Activated T-helper 1 cell treated with anti-CD3 and anti-CD28 coated beads, Interleukin-12 subunit alpha, Interleukin-12 subunit beta, Interleukin-2, Interleukin-4 antibody, amounts not matched to agents 30 ng/mL and 10 ng/mL and 1 ng/mL, durations not matched to agents 14 hours and 24 hours and 36 hours (primary cell): ENCODE data around the gene FN1. TPM values are rescaled to one million over a fixed set of nuclear protein-coding genes. Genes with fewer than 3 reads are reported as not detected.

Source experiments
- DNase-seq: peaks from one replicate; pipeline ENCODE4 v3.0.0; 2021; ENCODE audit warnings: low spot score
- H3K27ac Mint-ChIP-seq: one replicate; pipeline ENCODE4 v1.8.0; 2021; ENCODE audit warnings: mild to moderate bottlenecking, mixed read lengths
- H3K27me3 Mint-ChIP-seq: one replicate; pipeline ENCODE4 v1.8.0; 2022; ENCODE audit warnings: mild to moderate bottlenecking, moderate library complexity, mixed read lengths; ENCODE audit not compliant: insufficient read depth
- H3K36me3 Mint-ChIP-seq: one replicate; pipeline ENCODE4 v1.8.0; 2021; ENCODE audit warnings: low read depth, mixed read lengths
- H3K4me1 Mint-ChIP-seq: one replicate; pipeline ENCODE4 v1.8.0; 2021; ENCODE audit warnings: low read depth, mixed read lengths
- H3K4me3 Mint-ChIP-seq: one replicate; pipeline ENCODE4 v1.8.0; 2021; ENCODE audit warnings: mild to moderate bottlenecking, moderate library complexity, mixed read lengths
- H3K9me3 Mint-ChIP-seq: one replicate; pipeline ENCODE4 v1.8.0; 2021; ENCODE audit warnings: mixed read lengths
- intact Hi-C: fragments of 100-400 bp; cut with micrococcal nuclease; formaldehyde crosslinking; loops from one replicate; pipeline ENCODE4 v1.15.1; 2024
- total RNA-seq: library from RNA; stranded (reverse); gene quantifications from 2 replicates; pipeline ENCODE4 v1.2.3, GENCODE V29; 2022

Gene FN1
- total RNA-seq, 1 donor from 2014 or later, result 1.6 TPM

DNA sequence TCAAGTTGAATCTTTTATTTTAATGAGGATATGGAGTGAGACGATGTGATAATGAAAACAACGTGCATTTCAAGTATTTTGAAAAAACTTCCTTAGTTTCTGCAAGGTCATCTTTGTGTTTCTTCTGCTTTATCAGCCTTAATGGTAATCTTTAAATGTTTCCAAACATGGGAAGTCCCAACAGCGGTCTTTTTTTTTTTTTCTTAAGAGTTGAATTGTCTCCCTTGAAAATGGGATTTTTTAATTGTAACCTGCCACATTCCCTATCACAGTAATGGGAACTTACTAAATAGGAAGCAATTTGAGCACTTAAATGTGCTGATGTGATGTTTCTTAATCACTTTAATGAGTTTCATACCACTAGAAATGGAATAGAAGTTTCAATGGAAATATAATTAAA is 78.2 kb downstream of the FN1 start:
- no peak overlapping the region for H3K4me3 Mint-ChIP-seq
- H3K27ac Mint-ChIP-seq, result no peak overlapping the region
- H3K27me3 Mint-ChIP-seq, result no peaks in the 10 kb centered on the region
- DNase-seq, result no peak
- peaks cover 18% of the 10 kb centered on the region for H3K36me3 Mint-ChIP-seq
- H3K4me1 Mint-ChIP-seq, result no peaks in the 10 kb centered on the region
- no peaks in the 10 kb centered on the region for H3K9me3 Mint-ChIP-seq
- intact Hi-C loops, result no loop called here

DNA sequence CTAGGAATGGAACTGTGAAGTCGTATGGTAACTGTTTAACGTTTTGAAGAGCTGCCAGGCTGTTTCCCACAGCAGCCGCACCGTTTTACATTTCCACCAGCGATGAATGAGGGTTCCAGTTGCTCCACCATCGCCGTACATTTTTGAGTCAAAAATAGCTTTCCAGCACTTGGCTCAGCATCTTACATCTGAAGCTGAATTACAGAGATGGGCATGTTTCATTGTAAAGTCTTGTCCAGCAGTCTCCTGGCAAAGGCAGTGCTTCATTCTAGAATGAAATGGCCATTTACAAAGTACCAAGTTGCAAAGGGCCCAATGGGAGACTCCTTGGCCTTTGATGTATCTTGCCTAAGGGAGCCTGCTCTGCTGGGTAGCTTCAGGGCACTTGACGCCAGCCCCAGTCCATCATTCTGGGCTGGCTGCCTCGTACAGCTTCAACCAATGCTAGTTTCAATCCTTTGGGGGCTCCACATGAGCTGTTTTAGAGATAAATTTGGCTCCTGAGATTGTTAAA is 78.9 kb downstream of the FN1 start:
- no peaks in the 10 kb centered on the region for H3K27me3 Mint-ChIP-seq

DNA sequence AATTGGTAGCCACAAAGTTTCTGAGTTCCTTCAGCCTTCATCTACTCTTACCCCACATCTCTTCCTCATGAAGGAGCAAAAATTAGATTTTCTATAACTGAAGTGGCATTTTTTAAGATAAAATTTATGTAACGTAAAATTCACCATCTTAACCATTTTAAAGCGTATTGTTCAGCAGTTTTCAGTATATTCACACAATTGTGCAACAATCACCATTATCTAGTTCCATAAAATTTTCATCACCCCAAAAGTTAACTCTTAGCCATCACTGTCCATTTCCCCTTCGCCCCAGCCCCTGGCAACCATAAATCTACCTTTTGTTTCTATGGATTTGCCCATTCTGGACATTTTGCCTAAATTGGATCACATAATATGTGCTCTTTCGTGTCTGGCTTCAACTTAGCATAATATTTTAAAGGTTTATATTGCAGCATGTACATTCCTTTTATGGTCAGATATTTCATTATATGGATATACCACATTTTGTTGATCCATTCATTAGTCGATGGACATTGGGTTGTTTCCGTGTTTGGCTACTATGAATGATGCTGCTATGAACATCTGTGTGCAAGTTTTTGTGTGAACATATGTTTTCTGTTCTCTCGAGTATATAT is 79.4 kb downstream of the FN1 start:
- H3K4me3 Mint-ChIP-seq, result no peak overlapping the region
- intact Hi-C loops, result no loop called here
- H3K27ac Mint-ChIP-seq, result no peak overlapping the region
- H3K36me3 Mint-ChIP-seq, result peaks cover 24% of the 10 kb centered on the region
- no peaks in the 10 kb centered on the region for H3K4me1 Mint-ChIP-seq
- H3K9me3 Mint-ChIP-seq, result no peaks in the 10 kb centered on the region
- no peaks in the 10 kb centered on the region for H3K27me3 Mint-ChIP-seq
- DNase-seq, result no peak

More for the DNA sequence above, 78.9 kb downstream of the FN1 start:
- Mint-ChIP-seq H3K9me3 (no peaks in the 10 kb centered on the region), H3K27ac (no peak overlapping the region), H3K36me3 (peaks cover 19% of the 10 kb centered on the region), H3K4me3 (no peak overlapping the region), H3K4me1 (no peaks in the 10 kb centered on the region)
- no peak for DNase-seq
- intact Hi-C loops, result no loop called here

DNA sequence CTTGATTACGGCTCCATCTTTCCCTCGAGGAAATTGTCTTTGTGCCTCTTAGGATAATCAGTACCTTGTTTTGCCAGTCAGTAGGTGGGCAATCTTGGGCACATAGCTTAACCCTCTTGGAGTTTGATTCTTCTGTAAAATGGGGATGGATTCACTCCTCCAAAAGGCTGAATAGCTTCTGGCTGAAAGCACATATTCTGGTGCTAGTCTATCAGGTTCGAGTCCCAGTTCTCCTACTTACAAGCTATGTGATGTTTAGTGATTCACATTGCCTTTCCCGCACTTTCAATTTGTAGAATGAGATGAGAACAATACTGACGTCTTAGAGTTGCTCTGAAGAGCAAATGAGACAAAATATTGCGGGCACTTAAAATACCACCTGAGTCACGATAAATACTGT is 80.1 kb downstream of the FN1 start:
- Mint-ChIP-seq H3K27me3 (no peaks in the 10 kb centered on the region), H3K4me1 (no peaks in the 10 kb centered on the region), H3K4me3 (no peak overlapping the region), H3K9me3 (no peaks in the 10 kb centered on the region), H3K27ac (no peak overlapping the region), H3K36me3 (peaks cover 25% of the 10 kb centered on the region)
- intact Hi-C loops, result no loop called here
- no peak for DNase-seq

DNA sequence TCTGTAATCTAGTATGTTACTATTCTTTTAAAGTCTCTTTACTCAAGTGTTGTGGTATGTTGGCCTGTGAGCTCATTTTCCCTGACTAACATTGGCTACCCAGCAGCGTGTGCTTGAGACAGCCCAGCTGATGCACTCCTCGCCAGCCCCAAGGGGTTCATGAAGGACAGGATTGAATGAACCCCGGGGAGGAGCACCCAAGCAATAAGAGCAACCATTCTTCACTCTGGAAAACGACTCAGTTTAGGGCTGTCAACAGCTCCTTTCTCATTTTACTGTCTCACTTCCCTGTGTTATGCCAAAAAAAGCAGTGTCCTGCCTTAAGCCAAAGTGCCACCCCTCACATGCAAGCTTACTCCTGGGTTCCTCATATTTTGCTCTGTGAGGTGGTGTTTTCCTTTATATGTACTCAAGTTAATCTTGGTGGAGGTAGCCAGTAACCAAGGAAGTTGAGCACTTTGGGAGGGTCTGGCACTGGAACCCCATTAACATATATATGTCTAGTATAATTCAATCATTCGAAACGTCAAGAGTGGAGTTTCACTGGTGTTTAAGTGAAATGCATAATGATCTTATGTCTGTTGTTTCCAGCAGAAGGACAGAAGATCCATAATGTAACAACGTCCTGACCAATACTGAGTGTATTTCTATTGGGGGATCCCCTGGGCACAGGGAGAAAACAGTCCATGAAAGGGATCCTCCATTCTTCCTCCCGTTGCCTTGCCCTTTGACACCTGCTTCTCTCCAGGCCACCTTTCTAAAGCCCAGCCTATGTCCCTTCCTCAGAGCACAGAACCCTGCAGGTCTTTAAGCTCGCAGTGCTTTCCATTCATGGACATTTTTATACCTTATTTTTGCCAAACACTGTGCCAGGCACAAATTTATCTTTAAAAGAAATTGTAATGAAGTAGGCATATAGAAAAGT is 80.8 kb downstream of the FN1 start:
- no peak overlapping the region for H3K27ac Mint-ChIP-seq
- no peaks in the 10 kb centered on the region for H3K27me3 Mint-ChIP-seq
- peaks cover 27% of the 10 kb centered on the region for H3K36me3 Mint-ChIP-seq
- no peak overlapping the region for H3K4me3 Mint-ChIP-seq
- no peak for DNase-seq
- no peaks in the 10 kb centered on the region for H3K9me3 Mint-ChIP-seq
- H3K4me1 Mint-ChIP-seq, result no peaks in the 10 kb centered on the region
- intact Hi-C loops, result no loop called here

DNA sequence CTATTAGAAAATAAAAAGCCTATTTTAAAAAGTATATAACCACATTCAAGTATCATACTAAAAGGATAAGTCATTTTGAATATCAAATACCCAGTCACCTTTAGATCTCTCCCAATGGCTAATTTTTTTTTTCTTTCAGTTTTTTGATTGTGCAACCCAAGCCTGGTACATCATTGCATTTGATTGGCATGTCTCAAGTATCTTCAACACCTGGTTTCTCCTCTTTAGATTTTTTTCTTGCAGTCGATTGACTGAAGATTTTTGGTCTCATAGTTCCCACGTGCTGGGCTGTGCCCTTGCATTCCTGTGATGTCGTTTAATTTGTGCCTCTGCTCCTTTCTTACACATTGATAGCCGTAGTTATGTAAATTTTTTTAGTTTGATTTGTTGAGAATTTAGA is 83.3 kb downstream of the FN1 start:
- intact Hi-C loops, result no loop called here
- Mint-ChIP-seq H3K27me3 (no peaks in the 10 kb centered on the region), H3K27ac (no peak overlapping the region), H3K4me3 (no peak overlapping the region), H3K9me3 (no peaks in the 10 kb centered on the region), H3K4me1 (no peaks in the 10 kb centered on the region), H3K36me3 (peaks cover 42% of the 10 kb centered on the region)
- DNase-seq, result no peak

DNA sequence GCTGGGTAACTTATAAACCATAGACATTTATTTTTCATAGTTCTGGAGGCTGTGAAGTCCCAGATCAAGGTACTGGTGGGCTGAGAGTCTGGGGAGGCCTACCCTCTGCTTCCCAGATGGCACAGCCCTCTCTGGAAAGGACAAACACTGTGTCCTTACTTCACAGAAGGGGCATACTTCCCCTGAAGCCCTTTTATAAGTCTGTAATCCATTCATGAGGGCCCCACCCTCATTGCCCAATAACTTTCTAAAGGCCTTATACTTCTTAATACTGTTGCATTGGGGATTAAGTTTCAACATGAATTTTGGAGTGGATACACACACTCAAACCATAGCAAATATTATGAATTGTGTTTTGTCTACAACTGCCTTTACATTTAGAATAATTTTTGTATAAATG is 88.0 kb downstream of the FN1 start:
- Mint-ChIP-seq H3K36me3 (peaks cover 60% of the 10 kb centered on the region), H3K9me3 (no peaks in the 10 kb centered on the region), H3K27me3 (no peaks in the 10 kb centered on the region), H3K4me3 (no peak overlapping the region), H3K4me1 (no peaks in the 10 kb centered on the region), H3K27ac (no peak overlapping the region)
- intact Hi-C loops, result no loop called here
- DNase-seq, result no peak

DNA sequence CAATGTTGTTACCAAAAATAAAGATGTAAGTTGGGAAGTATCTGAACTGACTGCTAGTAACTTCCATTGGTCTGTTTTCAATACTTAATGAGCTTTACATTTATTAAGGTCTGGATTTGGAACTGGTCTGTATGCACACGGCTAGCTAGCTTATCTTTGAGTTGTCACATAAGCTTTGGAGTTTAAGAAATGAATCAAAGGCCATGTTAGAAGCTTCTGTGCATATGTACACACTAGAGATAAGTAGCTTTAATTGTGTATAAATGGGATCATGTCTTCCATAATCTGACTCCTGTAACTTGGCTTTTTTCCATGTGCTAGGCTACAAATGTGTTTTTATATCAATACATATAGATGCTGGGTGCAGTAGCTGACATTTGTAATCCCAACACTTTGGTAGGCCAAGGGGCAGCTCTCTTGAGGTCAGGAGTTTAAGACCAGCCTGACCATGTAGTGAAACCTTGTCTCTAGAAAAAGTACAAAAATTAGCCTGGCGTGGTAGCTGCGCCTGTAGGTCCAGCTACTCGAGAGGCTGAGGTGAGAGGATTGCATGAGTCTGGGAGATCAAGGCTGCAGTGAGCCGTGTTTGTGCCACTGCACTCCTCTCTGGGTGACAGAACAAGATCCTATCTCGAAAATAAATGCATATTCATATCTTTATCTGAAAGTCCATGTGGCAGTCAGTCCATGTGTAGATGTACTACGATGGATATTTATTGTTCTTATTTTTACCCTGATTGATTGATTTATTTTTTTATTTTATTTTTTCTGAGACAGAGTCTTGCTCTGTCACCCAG is 96.8 kb downstream of the FN1 start:
- intact Hi-C loops, result no loop called here
- H3K4me3 Mint-ChIP-seq, result no peak overlapping the region
- no peaks in the 10 kb centered on the region for H3K27me3 Mint-ChIP-seq
- H3K36me3 Mint-ChIP-seq, result peaks cover 70% of the 10 kb centered on the region
- no peaks in the 10 kb centered on the region for H3K9me3 Mint-ChIP-seq
- H3K4me1 Mint-ChIP-seq, result no peaks in the 10 kb centered on the region
- H3K27ac Mint-ChIP-seq, result no peak overlapping the region
- DNase-seq, result no peak

DNA sequence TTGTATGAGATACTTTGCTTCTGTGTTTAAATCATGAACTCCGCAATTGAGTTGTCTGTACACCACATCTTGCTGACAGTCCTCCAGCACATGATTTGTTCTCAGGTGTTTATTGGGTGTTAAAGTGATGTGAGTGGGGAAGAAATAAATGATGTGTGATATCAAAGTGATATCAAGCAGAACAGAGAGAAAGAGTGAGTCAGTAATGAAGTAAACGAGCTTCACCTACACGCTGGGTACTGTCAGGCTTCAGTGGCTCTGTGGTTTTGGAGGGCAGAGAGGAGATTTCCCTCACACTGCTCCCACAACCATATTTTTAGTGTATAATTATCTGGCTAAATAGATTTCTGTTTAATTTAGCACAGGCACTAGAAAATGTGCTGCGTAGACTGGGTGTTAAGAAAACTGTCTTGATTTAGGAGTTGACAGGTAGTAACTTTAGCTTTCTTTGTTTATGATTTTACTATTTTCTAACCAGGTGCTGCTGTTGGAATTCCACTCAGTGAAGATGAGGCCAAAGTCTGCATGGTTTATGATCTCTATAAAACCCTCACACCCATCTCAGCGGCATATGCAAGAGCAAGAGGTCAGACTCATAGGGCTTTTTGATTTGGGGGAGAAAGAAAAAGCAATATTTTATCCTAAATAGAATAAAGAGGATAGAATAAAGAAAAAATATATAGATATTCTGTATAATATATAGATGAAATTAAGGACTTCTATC is 102.8 kb downstream of the FN1 start:
- peaks cover 27% of the 10 kb centered on the region for H3K4me1 Mint-ChIP-seq
- H3K4me3 Mint-ChIP-seq, result no peak overlapping the region
- H3K27ac Mint-ChIP-seq, result no peak overlapping the region
- intact Hi-C loops, result no loop called here
- no peaks in the 10 kb centered on the region for H3K9me3 Mint-ChIP-seq
- H3K36me3 Mint-ChIP-seq, result peaks cover 58% of the 10 kb centered on the region
- no peaks in the 10 kb centered on the region for H3K27me3 Mint-ChIP-seq
- no peak for DNase-seq

DNA sequence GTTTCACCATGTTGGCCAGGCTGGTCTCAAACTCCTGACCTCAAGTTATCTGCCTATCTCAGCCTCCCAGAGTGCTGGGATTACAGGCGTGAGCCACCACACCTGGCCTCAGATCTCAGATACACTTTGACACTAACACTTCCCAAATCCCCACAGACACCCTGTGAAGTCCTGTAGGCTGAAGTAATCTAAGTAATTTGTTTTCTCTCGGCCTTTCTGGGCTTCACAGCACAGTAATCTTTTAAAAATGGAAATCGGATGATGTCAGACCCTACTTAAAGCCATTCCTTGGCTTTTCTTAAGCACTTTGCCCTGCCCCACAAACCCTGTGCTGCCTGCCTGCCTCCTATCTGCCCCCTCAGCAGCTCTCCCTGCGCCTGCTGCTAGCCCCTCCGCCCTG is 107.8 kb downstream of the FN1 start:
- intact Hi-C loops, result no loop called here
- Mint-ChIP-seq H3K4me3 (no peak overlapping the region), H3K27ac (no peak overlapping the region), H3K4me1 (peaks cover 47% of the 10 kb centered on the region), H3K9me3 (no peaks in the 10 kb centered on the region), H3K27me3 (no peaks in the 10 kb centered on the region), H3K36me3 (peaks cover 59% of the 10 kb centered on the region)
- DNase-seq, result no peak

DNA sequence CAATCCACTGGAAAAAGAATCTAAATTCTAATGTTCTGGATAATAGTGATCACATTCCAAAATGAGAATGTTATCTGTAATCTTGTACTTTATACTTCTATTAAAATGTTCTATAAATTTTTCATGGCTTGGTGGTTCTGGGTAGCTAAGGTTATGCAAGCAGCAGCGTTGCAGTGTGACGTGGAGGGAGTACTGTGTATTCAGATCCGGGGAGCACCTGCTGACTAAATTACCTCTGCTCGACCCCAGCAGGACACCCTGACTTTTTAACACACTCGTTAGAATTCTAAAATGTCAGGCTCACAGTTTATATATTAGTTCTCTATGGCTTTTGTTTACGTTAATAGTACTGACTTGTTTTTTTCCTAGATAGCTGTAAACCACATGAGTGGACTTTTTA is 111.1 kb downstream of the FN1 start:
- Mint-ChIP-seq H3K27ac (no peak overlapping the region), H3K27me3 (no peaks in the 10 kb centered on the region), H3K36me3 (peaks cover 58% of the 10 kb centered on the region), H3K4me1 (peaks cover 30% of the 10 kb centered on the region), H3K9me3 (no peaks in the 10 kb centered on the region), H3K4me3 (no peak overlapping the region)
- intact Hi-C loops, result no loop called here
- no peak for DNase-seq

DNA sequence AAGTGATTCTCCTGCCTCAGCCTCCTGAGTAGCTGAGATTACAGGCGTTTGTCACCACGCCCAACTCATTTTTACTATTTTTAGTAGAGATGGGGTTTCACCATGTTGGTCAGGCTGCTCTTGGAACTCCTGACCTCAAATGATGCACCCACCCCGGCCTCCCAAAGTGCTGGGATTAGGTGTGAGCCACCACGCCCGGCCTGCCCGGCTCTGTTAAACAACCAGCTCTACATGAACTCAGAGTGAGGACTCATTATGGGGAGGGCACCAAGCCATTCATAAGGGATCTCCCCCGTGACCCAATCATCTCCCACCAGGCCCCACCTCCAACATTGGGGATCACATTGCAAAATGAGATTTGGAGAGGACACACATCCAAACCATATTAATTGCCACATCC is 115.2 kb downstream of the FN1 start:
- no peaks in the 10 kb centered on the region for H3K27me3 Mint-ChIP-seq
- no peak for DNase-seq
- no peaks in the 10 kb centered on the region for H3K9me3 Mint-ChIP-seq
- H3K4me3 Mint-ChIP-seq, result no peak overlapping the region
- intact Hi-C loops, result no loop called here
- peaks cover 58% of the 10 kb centered on the region for H3K36me3 Mint-ChIP-seq
- H3K4me1 Mint-ChIP-seq, result peaks cover 27% of the 10 kb centered on the region
- H3K27ac Mint-ChIP-seq, result no peak overlapping the region
